ENCODE measurements around the gene SOCS7. TPM values are rescaled to one million over a fixed set of nuclear protein-coding genes. Genes with fewer than 3 reads are reported as not detected.

Gene SOCS7
- polyA plus RNA-seq, 1 experiment, result 5.8 TPM

- POLR2A ChIA-PET, result interaction anchor here (1.1 to 2.2 kb wide), 2 partner anchors 23 to 36 kb away, joined by 7 to 8 read pairs; no protein-coding TSS in a partner anchor
- H3K4me3 ChIP-seq (ENCODE audit: low read depth, low read length), result peak overlapping the region; percentile 76
- DNase-seq (ENCODE audit: low read depth, low spot score), result no peak
- peak overlapping the region; percentile 77 for H3K27ac ChIP-seq (ENCODE audit: low read depth, low read length)
- CTCF ChIA-PET, result interaction anchor here (1.3 kb wide), 1 partner anchor 81 kb away, joined by 4 read pairs; no protein-coding TSS in a partner anchor
- no peaks in the 10 kb centered on the region for H3K9me3 ChIP-seq (ENCODE audit: control insufficient read depth, insufficient read depth, low read length)
- TF ChIP-seq, protein P1, sequence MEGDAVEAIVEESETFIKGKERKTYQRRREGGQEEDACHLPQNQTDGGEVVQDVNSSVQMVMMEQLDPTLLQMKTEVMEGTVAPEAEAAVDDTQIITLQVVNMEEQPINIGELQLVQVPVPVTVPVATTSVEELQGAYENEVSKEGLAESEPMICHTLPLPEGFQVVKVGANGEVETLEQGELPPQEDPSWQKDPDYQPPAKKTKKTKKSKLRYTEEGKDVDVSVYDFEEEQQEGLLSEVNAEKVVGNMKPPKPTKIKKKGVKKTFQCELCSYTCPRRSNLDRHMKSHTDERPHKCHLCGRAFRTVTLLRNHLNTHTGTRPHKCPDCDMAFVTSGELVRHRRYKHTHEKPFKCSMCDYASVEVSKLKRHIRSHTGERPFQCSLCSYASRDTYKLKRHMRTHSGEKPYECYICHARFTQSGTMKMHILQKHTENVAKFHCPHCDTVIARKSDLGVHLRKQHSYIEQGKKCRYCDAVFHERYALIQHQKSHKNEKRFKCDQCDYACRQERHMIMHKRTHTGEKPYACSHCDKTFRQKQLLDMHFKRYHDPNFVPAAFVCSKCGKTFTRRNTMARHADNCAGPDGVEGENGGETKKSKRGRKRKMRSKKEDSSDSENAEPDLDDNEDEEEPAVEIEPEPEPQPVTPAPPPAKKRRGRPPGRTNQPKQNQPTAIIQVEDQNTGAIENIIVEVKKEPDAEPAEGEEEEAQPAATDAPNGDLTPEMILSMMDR (IDR thresholded peaks at IDR 0.05; ENCODE audit: low read depth, low read length), result no peak
- H3K27me3 ChIP-seq (ENCODE audit: control insufficient read depth, insufficient read depth, low read length), result no peaks in the 10 kb centered on the region
Measured at GRCh38 chr17:38428643-38429371, 77.2 kb downstream of the SOCS7 start.

DNA sequence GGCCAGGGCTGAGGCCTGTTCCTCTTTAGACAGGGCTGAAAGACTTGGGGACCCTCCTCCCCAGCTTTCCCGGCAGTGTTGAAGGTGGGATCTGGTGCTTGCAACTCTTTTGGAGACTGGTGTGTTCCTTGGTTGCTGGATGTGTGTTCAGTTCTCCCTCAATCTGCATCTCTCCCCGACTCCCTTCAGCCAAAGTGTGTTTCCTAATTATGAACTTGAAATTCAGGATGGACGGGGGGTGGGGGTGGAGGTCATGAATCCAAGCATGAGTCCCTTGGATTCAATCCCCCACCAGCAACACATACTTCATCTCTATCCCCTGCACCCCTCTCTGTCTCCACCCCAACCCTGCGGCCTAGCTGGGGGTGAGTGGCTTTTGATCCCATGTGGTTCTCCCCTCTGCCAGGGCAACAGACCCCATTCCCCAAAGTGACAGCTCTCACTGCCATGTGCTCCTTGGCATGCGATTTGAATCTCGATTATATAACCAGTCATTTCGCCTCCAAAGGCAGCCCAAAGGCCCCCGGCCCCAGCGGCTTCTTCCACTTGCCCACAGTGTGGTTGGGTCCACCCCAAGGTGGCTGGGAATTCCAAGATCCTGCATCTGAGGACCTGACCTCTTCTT, 77.9 kb downstream of the SOCS7 start:
- Histone ChIP-seq H3K27me3 (ENCODE audit: control insufficient read depth, insufficient read depth, low read length) (no peaks in the 10 kb centered on the region), H3K9me3 (ENCODE audit: control insufficient read depth, insufficient read depth, low read length) (no peaks in the 10 kb centered on the region; the same call in 1 of the 2 replicates), H3K27ac (ENCODE audit: low read depth, low read length) (peak overlapping the region; percentile 77), H3K4me3 (ENCODE audit: low read depth, low read length) (peak overlapping the region; percentile 76)
- ChIA-PET POLR2A (interaction anchor here (0.5 to 2.2 kb wide), 2 partner anchors 22 to 31 kb away, joined by 4 to 8 read pairs; no protein-coding TSS in a partner anchor), CTCF (interaction anchor here (0.5 to 1.3 kb wide), 2 partner anchors 16 to 81 kb away, joined by 3 to 4 read pairs; no protein-coding TSS in a partner anchor)
- no peak for DNase-seq (ENCODE audit: low read depth, low spot score)
- TF ChIP-seq, protein P1 (IDR thresholded peaks at IDR 0.05; ENCODE audit: low read depth, low read length), result no peak

GRCh38 chr17:38430316-38430715, 78.7 kb downstream of the SOCS7 start:
- ChIA-PET CTCF (interaction anchor here (0.5 to 1.7 kb wide), 3 partner anchors 11 to 56 kb away, joined by 3 to 6 read pairs (median 4); no protein-coding TSS in a partner anchor), POLR2A (interaction anchor here (2.2 kb wide), 1 partner anchor 21 kb away, joined by 8 read pairs; no protein-coding TSS in a partner anchor)
- TF ChIP-seq, protein P1 (IDR thresholded peaks at IDR 0.05; ENCODE audit: low read depth, low read length), result no peak
- no peak for DNase-seq (ENCODE audit: low read depth, low spot score)
- Histone ChIP-seq H3K9me3 (ENCODE audit: control insufficient read depth, insufficient read depth, low read length) (no peaks in the 10 kb centered on the region; the same call in 1 of the 2 replicates), H3K4me3 (ENCODE audit: low read depth, low read length) (peak overlapping the region; percentile 76), H3K27me3 (ENCODE audit: control insufficient read depth, insufficient read depth, low read length) (no peaks in the 10 kb centered on the region), H3K27ac (ENCODE audit: low read depth, low read length) (peak overlapping the region; percentile 77)

DNA sequence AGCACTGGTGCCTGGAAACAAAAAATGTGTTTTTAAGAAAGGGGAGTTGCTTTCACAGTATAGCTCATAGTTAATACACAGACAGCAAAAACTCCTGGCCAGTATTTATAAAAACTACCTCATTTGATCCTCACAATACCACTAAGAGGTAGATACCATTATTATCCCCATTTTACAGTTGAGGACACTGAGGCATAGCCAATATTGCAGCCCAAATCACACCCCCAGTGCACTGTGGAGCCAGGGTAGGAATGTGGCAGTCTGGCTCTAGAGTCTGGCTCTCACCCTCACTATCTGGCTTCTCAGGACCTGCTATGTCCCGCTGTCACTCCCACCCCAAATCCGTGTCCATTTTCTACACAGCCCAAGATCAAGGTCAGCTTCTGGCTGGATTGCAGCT, 79.2 kb downstream of the SOCS7 start:
- TF ChIP-seq, protein P1 (IDR thresholded peaks at IDR 0.05; ENCODE audit: low read depth, low read length), result no peak
- ChIA-PET POLR2A (no interaction called here), CTCF (interaction anchor here (1.7 kb wide), 1 partner anchor 11 kb away, joined by 4 read pairs; no protein-coding TSS in a partner anchor)
- no peak for DNase-seq (ENCODE audit: low read depth, low spot score)
- H3K27ac ChIP-seq (ENCODE audit: low read depth, low read length), result peak overlapping the region; percentile 77
- H3K27me3 ChIP-seq (ENCODE audit: control insufficient read depth, insufficient read depth, low read length), result no peaks in the 10 kb centered on the region
- H3K9me3 ChIP-seq (ENCODE audit: control insufficient read depth, insufficient read depth, low read length), result no peaks in the 10 kb centered on the region; the same call in 1 of the 2 replicates
- peak overlapping the region; percentile 76; the same call in 1 of the 2 replicates for H3K4me3 ChIP-seq (ENCODE audit: low read depth, low read length)

Measured in AG04450 (cell line).